HepG2 (cell line): ENCODE measurements around the gene C11orf54. TPM values are rescaled to one million over a fixed set of nuclear protein-coding genes. Genes with fewer than 3 reads are reported as not detected.
A peak's percentile ranks its signal among the peaks of the same experiment; 100 is the strongest.

ENCODE experiments used
- ARNTL ChIP-seq: sonication (generic); formaldehyde crosslinking; IDR thresholded peaks from 2 replicates; pipeline ENCODE4 v1.4.0; 2020; ENCODE audit warnings: mild to moderate bottlenecking, missing genetic modification reagents
- BRF2 ChIP-seq: sonication (generic); formaldehyde crosslinking; IDR thresholded peaks from 2 replicates; pipeline ENCODE4 v1.8.1; 2022; ENCODE audit warnings: mild to moderate bottlenecking, missing genetic modification reagents
- DZIP1 ChIP-seq: sonication (generic); formaldehyde crosslinking; IDR thresholded peaks from 2 replicates; pipeline ENCODE4 v1.5.0; 2020; ENCODE audit warnings: mild to moderate bottlenecking, missing genetic modification reagents
- MYC ChIP-seq: sonication (generic); formaldehyde crosslinking; IDR thresholded peaks from 2 replicates; pipeline ENCODE4 v1.9.0; 2021; ENCODE audit warnings: missing genetic modification reagents, borderline replicate concordance
- NR2F6 ChIP-seq, 2 experiments: IDR thresholded peaks; 2 replicates each; pipeline ENCODE4 v1.6.1; 2016; ENCODE audit warnings: antibody characterized with exemption in 1 of 2, mild to moderate bottlenecking in 1 of 2
- RFX3 ChIP-seq: IDR thresholded peaks from 2 replicates; pipeline ENCODE4 v1.6.1; 2016; ENCODE audit warnings: missing biosample characterization, missing genetic modification reagents
- TFDP2 ChIP-seq: sonication (generic); formaldehyde crosslinking; IDR thresholded peaks from 2 replicates; pipeline ENCODE4 v1.4.0; 2020; ENCODE audit warnings: missing genetic modification reagents
- ZFY ChIP-seq: sonication (generic); formaldehyde crosslinking; IDR thresholded peaks from 2 replicates; pipeline ENCODE4 v1.4.0; 2020; ENCODE audit warnings: missing genetic modification reagents
- ZNF414 ChIP-seq: sonication (generic); formaldehyde crosslinking; IDR thresholded peaks from 2 replicates; pipeline ENCODE4 v1.5.0; 2020; ENCODE audit warnings: missing genetic modification reagents
- ZNF496 ChIP-seq: sonication (generic); formaldehyde crosslinking; IDR thresholded peaks from 2 replicates; pipeline ENCODE4 v1.8.1; 2023; ENCODE audit warnings: mild to moderate bottlenecking, moderate library complexity, missing genetic modification reagents; ENCODE audit not compliant: insufficient replicate concordance
- ZNF724P ChIP-seq: sonication (generic); formaldehyde crosslinking; IDR thresholded peaks from 2 replicates; pipeline ENCODE4 v1.8.0; 2022; ENCODE audit warnings: missing genetic modification reagents, borderline replicate concordance
- ZNF883 ChIP-seq: sonication (generic); formaldehyde crosslinking; IDR thresholded peaks from 2 replicates; pipeline ENCODE4 v1.5.1; 2020; ENCODE audit warnings: mild to moderate bottlenecking, missing genetic modification reagents; ENCODE audit errors: not compliant biosample characterization
- polyA plus RNA-seq, 8 experiments: library from polyadenylated mRNA; depleted of rRNA in 3 of 8; stranded (reverse) in 7 of 8; unstranded in 1 of 8; fragments of >200 nt; fragmentation: Illumina TruSeq in 4 of 8; extraction: Trizol in 4 of 8; gene quantifications; 2 replicates each; pipeline versions ENCODE4 v1.2.1 to v1.2.3, GENCODE V29; 2011 to 2016; ENCODE audit warnings: low read depth in 4 of 8, missing spikeins in 1 of 8, mixed read lengths in 1 of 8; ENCODE audit not compliant: insufficient read depth in 1 of 8
- total RNA-seq, 5 experiments: library from RNA; depleted of rRNA; stranded (reverse); fragments of >200 nt; fragmentation: Illumina TruSeq; extraction: Trizol; gene quantifications; 2 replicates each; pipeline ENCODE4 v1.2.3, GENCODE V29; 2016; ENCODE audit warnings: low read depth in 1 of 5
- TF ChIP-seq, protein P1 (sequence below): sonication (generic); formaldehyde crosslinking; IDR thresholded peaks from 2 replicates; pipeline ENCODE4 v1.9.0; 2021; ENCODE audit warnings: mild to moderate bottlenecking, missing genetic modification reagents
- TF ChIP-seq, protein P2 (sequence below): sonication (generic); formaldehyde crosslinking; IDR thresholded peaks from 2 replicates; pipeline ENCODE4 v1.4.0; 2020; ENCODE audit warnings: missing genetic modification reagents, borderline replicate concordance

The C11orf54 gene
- total and polyA plus RNA-seq, 2 of the 13 experiments (the other 11 are each of a cell fraction or from before 2014, with no cell fraction given), result 42.7 to 50.1 TPM

GRCh38 chr11:93784935-93785360, 43.5 kb downstream of the C11orf54 start (continued):
- TF ChIP-seq RFX3 (CRISPR knock-in tag) (no peak), ARNTL (CRISPR knock-in tag) (no peak), ZNF724P (CRISPR knock-in tag) (no peak), ZNF414 (CRISPR knock-in tag) (no peak), TFDP2 (CRISPR knock-in tag) (no peak), ZFY (CRISPR knock-in tag) (no peak), ZNF496 (no peak), BRF2 (0 out of 2 replicates have a peak, but pooled peaks have one; percentile 43), DZIP1 (CRISPR knock-in tag) (no peak), NR2F6 (IDR thresholded peaks at IDR 0.05) (no peak), NR2F6 (CRISPR knock-in tag; IDR thresholded peaks at IDR 0.05) (no peak), MYC (CRISPR knock-in tag) (no peak), ZNF883 (CRISPR knock-in tag) (no peak)
- TF ChIP-seq, protein P1, sequence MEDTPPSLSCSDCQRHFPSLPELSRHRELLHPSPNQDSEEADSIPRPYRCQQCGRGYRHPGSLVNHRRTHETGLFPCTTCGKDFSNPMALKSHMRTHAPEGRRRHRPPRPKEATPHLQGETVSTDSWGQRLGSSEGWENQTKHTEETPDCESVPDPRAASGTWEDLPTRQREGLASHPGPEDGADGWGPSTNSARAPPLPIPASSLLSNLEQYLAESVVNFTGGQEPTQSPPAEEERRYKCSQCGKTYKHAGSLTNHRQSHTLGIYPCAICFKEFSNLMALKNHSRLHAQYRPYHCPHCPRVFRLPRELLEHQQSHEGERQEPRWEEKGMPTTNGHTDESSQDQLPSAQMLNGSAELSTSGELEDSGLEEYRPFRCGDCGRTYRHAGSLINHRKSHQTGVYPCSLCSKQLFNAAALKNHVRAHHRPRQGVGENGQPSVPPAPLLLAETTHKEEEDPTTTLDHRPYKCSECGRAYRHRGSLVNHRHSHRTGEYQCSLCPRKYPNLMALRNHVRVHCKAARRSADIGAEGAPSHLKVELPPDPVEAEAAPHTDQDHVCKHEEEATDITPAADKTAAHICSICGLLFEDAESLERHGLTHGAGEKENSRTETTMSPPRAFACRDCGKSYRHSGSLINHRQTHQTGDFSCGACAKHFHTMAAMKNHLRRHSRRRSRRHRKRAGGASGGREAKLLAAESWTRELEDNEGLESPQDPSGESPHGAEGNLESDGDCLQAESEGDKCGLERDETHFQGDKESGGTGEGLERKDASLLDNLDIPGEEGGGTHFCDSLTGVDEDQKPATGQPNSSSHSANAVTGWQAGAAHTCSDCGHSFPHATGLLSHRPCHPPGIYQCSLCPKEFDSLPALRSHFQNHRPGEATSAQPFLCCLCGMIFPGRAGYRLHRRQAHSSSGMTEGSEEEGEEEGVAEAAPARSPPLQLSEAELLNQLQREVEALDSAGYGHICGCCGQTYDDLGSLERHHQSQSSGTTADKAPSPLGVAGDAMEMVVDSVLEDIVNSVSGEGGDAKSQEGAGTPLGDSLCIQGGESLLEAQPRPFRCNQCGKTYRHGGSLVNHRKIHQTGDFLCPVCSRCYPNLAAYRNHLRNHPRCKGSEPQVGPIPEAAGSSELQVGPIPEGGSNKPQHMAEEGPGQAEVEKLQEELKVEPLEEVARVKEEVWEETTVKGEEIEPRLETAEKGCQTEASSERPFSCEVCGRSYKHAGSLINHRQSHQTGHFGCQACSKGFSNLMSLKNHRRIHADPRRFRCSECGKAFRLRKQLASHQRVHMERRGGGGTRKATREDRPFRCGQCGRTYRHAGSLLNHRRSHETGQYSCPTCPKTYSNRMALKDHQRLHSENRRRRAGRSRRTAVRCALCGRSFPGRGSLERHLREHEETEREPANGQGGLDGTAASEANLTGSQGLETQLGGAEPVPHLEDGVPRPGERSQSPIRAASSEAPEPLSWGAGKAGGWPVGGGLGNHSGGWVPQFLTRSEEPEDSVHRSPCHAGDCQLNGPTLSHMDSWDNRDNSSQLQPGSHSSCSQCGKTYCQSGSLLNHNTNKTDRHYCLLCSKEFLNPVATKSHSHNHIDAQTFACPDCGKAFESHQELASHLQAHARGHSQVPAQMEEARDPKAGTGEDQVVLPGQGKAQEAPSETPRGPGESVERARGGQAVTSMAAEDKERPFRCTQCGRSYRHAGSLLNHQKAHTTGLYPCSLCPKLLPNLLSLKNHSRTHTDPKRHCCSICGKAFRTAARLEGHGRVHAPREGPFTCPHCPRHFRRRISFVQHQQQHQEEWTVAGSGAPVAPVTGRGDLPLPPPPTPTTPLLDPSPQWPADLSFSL (CRISPR knock-in tag), result no peak
- TF ChIP-seq, protein P2, sequence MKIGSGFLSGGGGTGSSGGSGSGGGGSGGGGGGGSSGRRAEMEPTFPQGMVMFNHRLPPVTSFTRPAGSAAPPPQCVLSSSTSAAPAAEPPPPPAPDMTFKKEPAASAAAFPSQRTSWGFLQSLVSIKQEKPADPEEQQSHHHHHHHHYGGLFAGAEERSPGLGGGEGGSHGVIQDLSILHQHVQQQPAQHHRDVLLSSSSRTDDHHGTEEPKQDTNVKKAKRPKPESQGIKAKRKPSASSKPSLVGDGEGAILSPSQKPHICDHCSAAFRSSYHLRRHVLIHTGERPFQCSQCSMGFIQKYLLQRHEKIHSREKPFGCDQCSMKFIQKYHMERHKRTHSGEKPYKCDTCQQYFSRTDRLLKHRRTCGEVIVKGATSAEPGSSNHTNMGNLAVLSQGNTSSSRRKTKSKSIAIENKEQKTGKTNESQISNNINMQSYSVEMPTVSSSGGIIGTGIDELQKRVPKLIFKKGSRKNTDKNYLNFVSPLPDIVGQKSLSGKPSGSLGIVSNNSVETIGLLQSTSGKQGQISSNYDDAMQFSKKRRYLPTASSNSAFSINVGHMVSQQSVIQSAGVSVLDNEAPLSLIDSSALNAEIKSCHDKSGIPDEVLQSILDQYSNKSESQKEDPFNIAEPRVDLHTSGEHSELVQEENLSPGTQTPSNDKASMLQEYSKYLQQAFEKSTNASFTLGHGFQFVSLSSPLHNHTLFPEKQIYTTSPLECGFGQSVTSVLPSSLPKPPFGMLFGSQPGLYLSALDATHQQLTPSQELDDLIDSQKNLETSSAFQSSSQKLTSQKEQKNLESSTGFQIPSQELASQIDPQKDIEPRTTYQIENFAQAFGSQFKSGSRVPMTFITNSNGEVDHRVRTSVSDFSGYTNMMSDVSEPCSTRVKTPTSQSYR, result no peak
